ENCODE measurements around the gene PCDHA12.
"Not testable (repeated sequence)": the region's sequence is repeated elsewhere in the genome, so short reads cannot be mapped to it uniquely, and the experiment has no call there.

PCDHA12 gene

GRCh38 chr5:140848139-140849102 is 26.7 kb upstream of the PCDHA12 start, which contains the start of gene PCDHA9:
Gene PCDHA9, plus strand, starts transcription at chr5:140848382. Its CDS starts 114 bp downstream, at chr5:140848496.
- DNase-seq (ENCODE audit: low spot score in 2 of 2); H3K27me3 ChIP-seq (ENCODE audit: low read depth); H3K4me1 ChIP-seq; H3K9me3 ChIP-seq; H3K36me3 ChIP-seq (replicated peaks); in situ Hi-C loops (cut with MboI; ENCODE audit: low sequenced_read_pairs); H3K4me3 ChIP-seq: not testable (repeated sequence)

- DNase-seq (ENCODE audit: low spot score in 2 of 2); H3K9me3 ChIP-seq; in situ Hi-C loops (cut with MboI; ENCODE audit: low sequenced_read_pairs); H3K36me3 ChIP-seq (replicated peaks); H3K4me3 ChIP-seq; H3K27me3 ChIP-seq (ENCODE audit: low read depth); H3K4me1 ChIP-seq: not testable (repeated sequence)
Measured at GRCh38 chr5:140849831-140850634, 25.1 kb upstream of the PCDHA12 start.

GRCh38 chr5:140855772-140856674 is 19.1 kb upstream of the PCDHA12 start, which contains the start of gene PCDHA10:
Gene PCDHA10, plus strand, starts transcription at chr5:140855897. Its CDS starts 152 bp downstream, at chr5:140856049.
- in situ Hi-C loops (cut with MboI; ENCODE audit: low sequenced_read_pairs), result no loop called here
- Histone ChIP-seq H3K4me3 (no peak within 1 kb of the TSS), H3K4me1 (no peaks in the 10 kb centered on the region), H3K9me3 (no peaks in the 10 kb centered on the region), H3K36me3 (replicated peaks) (no peaks in the 10 kb centered on the region), H3K27me3 (ENCODE audit: low read depth) (no peaks in the 10 kb centered on the region)
- DNase-seq (ENCODE audit: low spot score in 2 of 2), result peak in 1 of 2 experiments; percentile 34

GRCh38 chr5:140857177-140857986 is 17.7 kb upstream of the PCDHA12 start:
- no peak for DNase-seq (ENCODE audit: low spot score in 2 of 2)
- Histone ChIP-seq H3K4me1 (no peaks in the 10 kb centered on the region), H3K9me3 (no peaks in the 10 kb centered on the region), H3K27me3 (ENCODE audit: low read depth) (no peaks in the 10 kb centered on the region), H3K4me3 (no peak overlapping the region), H3K36me3 (replicated peaks) (no peaks in the 10 kb centered on the region)
- in situ Hi-C loops (cut with MboI; ENCODE audit: low sequenced_read_pairs), result no loop called here

GRCh38 chr5:140857987-140858240 is 17.2 kb upstream of the PCDHA12 start:
- Histone ChIP-seq H3K4me1 (no peaks in the 10 kb centered on the region), H3K9me3 (no peaks in the 10 kb centered on the region), H3K36me3 (replicated peaks) (no peaks in the 10 kb centered on the region), H3K27me3 (ENCODE audit: low read depth) (no peaks in the 10 kb centered on the region), H3K4me3 (no peak overlapping the region)
- DNase-seq (ENCODE audit: low spot score in 2 of 2), result no peak
- in situ Hi-C loops (cut with MboI; ENCODE audit: low sequenced_read_pairs), result no loop called here

- Histone ChIP-seq H3K4me1 (no peaks in the 10 kb centered on the region), H3K9me3 (no peaks in the 10 kb centered on the region), H3K4me3 (no peak overlapping the region), H3K27me3 (ENCODE audit: low read depth) (peaks cover 3% of the 10 kb centered on the region; the same call in 1 of the 2 replicates), H3K36me3 (replicated peaks) (no peaks in the 10 kb centered on the region)
- no peak for DNase-seq (ENCODE audit: low spot score in 2 of 2)
- in situ Hi-C loops (cut with MboI; ENCODE audit: low sequenced_read_pairs), result no loop called here
Measured at GRCh38 chr5:140862441-140863295, 12.4 kb upstream of the PCDHA12 start.

- in situ Hi-C loops (cut with MboI; ENCODE audit: low sequenced_read_pairs), result no loop called here
- no peaks in the 10 kb centered on the region for H3K4me1 ChIP-seq
- peaks cover 3% of the 10 kb centered on the region; the same call in 1 of the 2 replicates for H3K27me3 ChIP-seq (ENCODE audit: low read depth)
- H3K4me3 ChIP-seq, result no peak within 1 kb of the TSS
- H3K9me3 ChIP-seq, result no peaks in the 10 kb centered on the region
- H3K36me3 ChIP-seq (replicated peaks), result no peaks in the 10 kb centered on the region
- DNase-seq (ENCODE audit: low spot score in 2 of 2), result peak; percentile 52 to 55
Measured at GRCh38 chr5:140868721-140869554, 6.2 kb upstream of the PCDHA12 start, which contains the start of gene PCDHA11. Gene PCDHA11, plus strand, starts transcription at chr5:140868957. Its CDS starts 147 bp downstream, at chr5:140869104.

GRCh38 chr5:140869555-140869886 is 5.6 kb upstream of the PCDHA12 start:
- Histone ChIP-seq H3K4me3 (no peak overlapping the region), H3K36me3 (replicated peaks) (no peaks in the 10 kb centered on the region), H3K9me3 (no peaks in the 10 kb centered on the region), H3K4me1 (no peaks in the 10 kb centered on the region), H3K27me3 (ENCODE audit: low read depth) (peaks cover 3% of the 10 kb centered on the region; the same call in 1 of the 2 replicates)
- peak in 1 of 2 experiments; percentile 8 for DNase-seq (ENCODE audit: low spot score in 2 of 2)
- in situ Hi-C loops (cut with MboI; ENCODE audit: low sequenced_read_pairs), result no loop called here

- Histone ChIP-seq H3K4me3 (no peak overlapping the region), H3K4me1 (no peaks in the 10 kb centered on the region), H3K9me3 (no peaks in the 10 kb centered on the region), H3K27me3 (ENCODE audit: low read depth) (peaks cover 3% of the 10 kb centered on the region; the same call in 1 of the 2 replicates), H3K36me3 (replicated peaks) (no peaks in the 10 kb centered on the region)
- no peak for DNase-seq (ENCODE audit: low spot score in 2 of 2)
- in situ Hi-C loops (cut with MboI; ENCODE audit: low sequenced_read_pairs), result no loop called here
Measured at GRCh38 chr5:140870221-140871201, 4.6 kb upstream of the PCDHA12 start.

- H3K4me1 ChIP-seq; H3K36me3 ChIP-seq (replicated peaks); H3K4me3 ChIP-seq; DNase-seq (ENCODE audit: low spot score in 2 of 2); H3K9me3 ChIP-seq; in situ Hi-C loops (cut with MboI; ENCODE audit: low sequenced_read_pairs): not testable (repeated sequence)
- peaks cover 10% of the 10 kb centered on the region for H3K27me3 ChIP-seq (ENCODE audit: low read depth)
Measured at GRCh38 chr5:140876541-140877261, 1.6 kb downstream of the PCDHA12 start.
